Measurements from ENCODE around the gene KDSR. TPM values are rescaled to one million over a fixed set of nuclear protein-coding genes. Genes with fewer than 3 reads are reported as not detected.
A peak's percentile ranks its signal among the peaks of the same experiment; 100 is the strongest.

KDSR gene
- total RNA-seq, 1 donor from 2014 or later = 42.0 TPM

DNA sequence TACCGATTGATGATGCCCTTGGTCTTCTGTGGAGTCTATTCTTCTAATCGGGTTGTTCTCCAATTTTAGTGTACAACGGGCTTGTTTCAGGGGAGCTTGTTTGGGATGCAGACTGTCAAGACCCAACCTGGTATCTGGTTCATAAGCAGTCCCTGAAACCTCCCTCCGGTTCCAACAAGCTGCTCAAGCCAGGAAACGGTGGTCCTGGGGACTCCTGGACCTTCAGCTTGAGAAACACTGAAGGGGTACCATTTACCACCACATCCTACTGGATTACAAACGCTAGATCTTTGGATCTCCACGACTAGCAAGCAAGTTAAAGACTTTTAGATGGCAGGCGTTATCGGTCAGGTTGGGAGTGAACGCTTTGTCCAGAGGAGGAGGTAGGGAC, 49.5 kb downstream of the KDSR start:
- DNase-seq (ENCODE audit: extremely low spot score in 2 of 2) = no peak
- Histone ChIP-seq H3K9me3 (no peaks in the 10 kb centered on the region), H3K27ac (peak overlapping the region; percentile 93), H3K4me1 (peaks cover 53% of the 10 kb centered on the region), H3K4me3 (peak overlapping the region; percentile 63 to 84), H3K36me3 (no peaks in the 10 kb centered on the region), H3K27me3 (no peaks in the 10 kb centered on the region)
- TF ChIP-seq CTCF (IDR thresholded peaks at IDR 0.05) (no peak), POLR2A (IDR thresholded peaks at IDR 0.05) (no peak), POLR2AphosphoS5 (IDR thresholded peaks at IDR 0.05; ENCODE audit: insufficient read depth in 1 of 2, low read depth in 1 of 2) (no peak)
- intact Hi-C loops (cut with DNase I) = loop anchor here (5.0 to 10.0 kb wide), 2 partner anchors 53 to 80 kb away; no protein-coding TSS in a partner anchor

GRCh38 chr18:63316612-63317555, 50.1 kb downstream of the KDSR start:
- TF ChIP-seq CTCF (IDR thresholded peaks at IDR 0.05) (no peak), POLR2AphosphoS5 (IDR thresholded peaks at IDR 0.05; ENCODE audit: insufficient read depth in 1 of 2, low read depth in 1 of 2) (peak in 1 of 2 donors; percentile 8)
- Histone ChIP-seq H3K4me3 (peak overlapping the region; percentile 63 to 84), H3K27me3 (no peaks in the 10 kb centered on the region), H3K9me3 (no peaks in the 10 kb centered on the region), H3K36me3 (no peaks in the 10 kb centered on the region), H3K27ac (peak overlapping the region; percentile 93), H3K4me1 (peaks cover 59% of the 10 kb centered on the region)
- DNase-seq (ENCODE audit: extremely low spot score in 2 of 2) = no peak
- intact Hi-C loops (cut with DNase I) = loop anchor here (5.0 to 10.0 kb wide), 2 partner anchors 52 to 80 kb away; no protein-coding TSS in a partner anchor

DNA sequence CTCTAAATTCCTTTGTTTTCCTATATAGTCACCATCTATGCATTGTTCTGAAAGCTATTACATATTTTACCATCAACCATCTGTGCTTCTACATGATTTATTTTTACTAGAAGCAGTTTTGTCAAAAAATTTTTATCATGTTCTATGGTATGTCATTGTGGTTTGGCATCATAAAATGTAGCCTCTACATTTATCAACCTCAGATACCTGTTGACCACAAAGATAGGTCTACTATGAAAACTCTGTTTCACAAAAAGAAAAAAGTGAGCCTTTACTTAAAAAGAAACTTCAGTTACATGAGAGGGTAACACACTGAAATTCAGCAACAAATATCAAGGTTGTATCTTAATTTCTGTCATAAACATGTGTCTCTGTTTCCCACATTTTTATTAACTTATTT, 51.1 kb downstream of the KDSR start:
- intact Hi-C loops (cut with DNase I) = loop anchor here (5.0 to 10.0 kb wide), 2 partner anchors 51 to 79 kb away; no protein-coding TSS in a partner anchor
- Histone ChIP-seq H3K27me3 (no peaks in the 10 kb centered on the region), H3K4me1 (peaks cover 61% of the 10 kb centered on the region), H3K4me3 (no peak overlapping the region), H3K36me3 (no peaks in the 10 kb centered on the region), H3K9me3 (no peaks in the 10 kb centered on the region), H3K27ac (peak overlapping the region; percentile 93)
- TF ChIP-seq POLR2A (IDR thresholded peaks at IDR 0.05) (no peak), CTCF (IDR thresholded peaks at IDR 0.05) (no peak), POLR2AphosphoS5 (IDR thresholded peaks at IDR 0.05; ENCODE audit: insufficient read depth in 1 of 2, low read depth in 1 of 2) (no peak)
- DNase-seq (ENCODE audit: extremely low spot score in 2 of 2) = no peak

DNA sequence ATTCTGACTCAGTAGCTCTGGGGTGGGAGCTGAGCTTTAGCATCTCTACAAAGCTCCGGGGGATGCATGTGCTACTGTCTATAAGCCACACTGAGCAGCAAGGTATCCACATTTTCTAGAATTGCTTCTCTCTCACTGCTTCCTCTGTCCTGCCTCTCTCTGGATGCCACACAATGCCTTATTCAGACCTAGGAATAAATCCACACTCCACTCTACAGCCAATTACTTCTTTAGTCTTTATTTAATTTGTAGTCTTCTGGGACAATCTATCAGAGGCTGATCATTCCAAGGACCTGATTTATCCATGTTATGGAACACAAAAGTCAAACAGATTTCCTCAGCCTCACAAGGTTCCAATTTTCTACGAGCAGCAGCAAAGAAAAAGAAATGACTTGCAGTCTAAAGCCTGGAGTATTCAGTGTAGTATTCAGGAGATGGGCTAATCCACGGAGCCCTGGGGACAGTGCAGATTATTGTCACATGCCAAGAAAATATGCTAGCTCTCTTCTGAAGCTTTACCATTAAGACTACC, 51.8 kb downstream of the KDSR start:
- no peak for TF ChIP-seq CTCF (IDR thresholded peaks at IDR 0.05)
- TF ChIP-seq POLR2A (IDR thresholded peaks at IDR 0.05) = no peak
- no peak for TF ChIP-seq POLR2AphosphoS5 (IDR thresholded peaks at IDR 0.05; ENCODE audit: insufficient read depth in 1 of 2, low read depth in 1 of 2)
- DNase-seq (ENCODE audit: extremely low spot score in 2 of 2) = no peak
- Histone ChIP-seq H3K36me3 (no peaks in the 10 kb centered on the region), H3K9me3 (no peaks in the 10 kb centered on the region), H3K27ac (peak overlapping the region; percentile 93), H3K27me3 (no peaks in the 10 kb centered on the region), H3K4me1 (peaks cover 62% of the 10 kb centered on the region), H3K4me3 (peak overlapping the region in 1 of 2 donors; percentile 15)
- intact Hi-C loops (cut with DNase I) = loop anchor here (5.0 to 10.0 kb wide), 2 partner anchors 50 to 78 kb away; no protein-coding TSS in a partner anchor
